Right lobe of liver (tissue), 6 donors: ENCODE results near the gene SCMH1. TPM values are rescaled to one million over a fixed set of nuclear protein-coding genes. Genes with fewer than 3 reads are reported as not detected.

ENCODE experiments used
- ATAC-seq, 4 donors: fragments of 200-7000 bp; cut with Tn5 transposase; one replicate each; pipeline ENCODE4 v1.9.1; 2020; ENCODE audit warnings: mild to moderate bottlenecking in 4 of 4, moderate library complexity in 4 of 4
- DNase-seq, 3 donors: peaks; one replicate each; pipeline ENCODE4 v3.0.0-alpha.2; 2020
- H3K27ac ChIP-seq, 3 donors: fragments of 200-600 bp; one replicate each; pipeline ENCODE4 v1.8.0; 2022
- H3K27me3 ChIP-seq, 2 donors: fragments of 200-600 bp; one replicate each; pipeline ENCODE4 v1.8.0; 2022
- H3K36me3 ChIP-seq, 4 donors: fragments of 200-600 bp; sonication (generic) in 1 of 4; one replicate each; pipeline versions ENCODE4 v1.5.1 to v1.8.0; 2017 to 2022; ENCODE audit warnings: control low read depth in 1 of 4
- H3K4me1 ChIP-seq, 4 donors: fragments of 200-600 bp; sonication (generic) in 1 of 4; one replicate each; pipeline versions ENCODE4 v1.5.1 to v1.8.0; 2017 to 2022; ENCODE audit warnings: control low read depth in 1 of 4
- H3K4me3 ChIP-seq, 3 donors: fragments of 200-600 bp; one replicate each; pipeline ENCODE4 v1.8.0; 2022
- H3K9me3 ChIP-seq, 4 donors: fragments of 200-600 bp; sonication (generic) in 1 of 4; one replicate each; pipeline versions ENCODE4 v1.5.1 to v1.8.0; 2017 to 2022; ENCODE audit warnings: control low read depth in 1 of 4
- CTCF ChIP-seq, 4 donors: fragments of 200-600 bp in 3 of 4; fragments of 450-650 bp in 1 of 4; IDR thresholded peaks; one replicate each; pipeline versions ENCODE4 v1.5.1 to v1.8.0; 2016 to 2022; ENCODE audit warnings: antibody characterized with exemption in 4 of 4, mild to moderate bottlenecking in 2 of 4
- POLR2A ChIP-seq: fragments of 450-650 bp; IDR thresholded peaks from one replicate; pipeline ENCODE4 v1.6.1; 2017; ENCODE audit warnings: antibody characterized with exemption, mild to moderate bottlenecking
- WGBS: methylation state at CpG from one replicate; pipeline ENCODE4 v1.1.6; 2018; ENCODE audit warnings: low coverage, low lambda C conversion rate; ENCODE audit not compliant: insufficient coverage; ENCODE audit errors: missing lambda C conversion rate; 5-methylcytosine and 5-hydroxymethylcytosine counted together
- intact Hi-C, 2 donors: fragments of 100-400 bp; cut with DNase I; formaldehyde crosslinking; loops; one replicate each; pipeline versions ENCODE4 v1.11.2 to v1.14.1; 2022
- total RNA-seq, 6 experiments: library from RNA; depleted of rRNA in 2 of 6; stranded (reverse); fragments of >200 nt in 2 of 6; fragmentation: NEBNext Ultra II Directional in 3 of 6; extraction: Animal tissue kit (Norgen Biotek cat#: 25700) in 3 of 6; gene quantifications; one replicate each; pipeline versions ENCODE4 v1.1.0 to v1.2.4, GENCODE V29; 2016 to 2023
- donor health status: DM: no; HTN: yes; CAD: no.
- donor health status: DM: no; HTN: no; CAD: no.
- donor health status: DM: no; HTN: no; CAD: no.
- donor health status: DM: no; HTN: yes; CAD: no.
- donor health status: DM: no; HTN: yes; CAD: no.

Gene SCMH1
- total RNA-seq, 6 experiments from 2014 or later, result 6.6 to 16.9 (median 13.1) TPM

DNA sequence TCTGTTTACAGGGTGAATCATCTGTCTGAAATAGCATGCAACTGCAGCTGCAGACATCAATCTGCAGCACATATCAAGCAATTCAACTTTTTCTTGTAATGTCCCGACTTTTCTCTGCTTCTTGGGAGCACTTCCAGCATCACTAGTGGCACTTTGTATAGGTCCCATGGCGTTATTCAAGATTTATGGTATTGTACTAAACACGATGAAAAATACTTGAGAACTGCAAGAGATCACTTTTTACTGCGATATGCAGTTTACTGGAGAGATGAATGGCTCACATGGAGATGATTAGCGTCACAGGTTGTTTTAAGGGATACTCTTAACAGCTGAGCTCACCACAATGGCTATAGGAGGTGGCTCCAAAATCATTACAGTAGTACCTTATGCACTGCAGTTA is 7.2 kb upstream of the SCMH1 start:
- H3K27me3 ChIP-seq, result no peaks in the 10 kb centered on the region
- TF ChIP-seq CTCF (IDR thresholded peaks at IDR 0.05), result no peak
- no peak for TF ChIP-seq POLR2A
- intact Hi-C loops, result no loop called here
- H3K9me3 ChIP-seq, result peaks cover 0 to 4% (median 0%) of the 10 kb centered on the region in 4 donors
- DNase-seq, result no peak
- no peaks in the 10 kb centered on the region for H3K36me3 ChIP-seq
- H3K4me1 ChIP-seq, result no peaks in the 10 kb centered on the region
- H3K27ac ChIP-seq, result no peak overlapping the region
- H3K4me3 ChIP-seq, result no peak overlapping the region
- no peak for ATAC-seq
- 77% methylated on average over 5 of the region's 5 CpGs for WGBS

- ATAC-seq (no peak), DNase-seq (no peak)
- intact Hi-C loops, result no loop called here
- no peaks in the 10 kb centered on the region for H3K36me3 ChIP-seq
- TF ChIP-seq CTCF (IDR thresholded peaks at IDR 0.05) (no peak), POLR2A (no peak)
- WGBS, result 100% methylated on average over 1 of the region's 1 CpG
- H3K4me3 ChIP-seq, result no peak overlapping the region
- no peaks in the 10 kb centered on the region for H3K27me3 ChIP-seq
- H3K9me3 ChIP-seq, result no peaks in the 10 kb centered on the region
- peaks cover 0 to 3% (median 0%) of the 10 kb centered on the region in 4 donors for H3K4me1 ChIP-seq
- no peak overlapping the region for H3K27ac ChIP-seq
Observed at GRCh38 chr1:41246568-41246967, 4.5 kb upstream of the SCMH1 start.

- WGBS, result 78% methylated on average over 2 of the region's 2 CpGs
- Histone ChIP-seq H3K36me3 (no peaks in the 10 kb centered on the region), H3K27ac (no peak overlapping the region), H3K9me3 (no peaks in the 10 kb centered on the region), H3K27me3 (no peaks in the 10 kb centered on the region), H3K4me3 (no peak overlapping the region), H3K4me1 (peaks cover 0 to 7% (median 0%) of the 10 kb centered on the region in 4 donors)
- no peak for ATAC-seq
- TF ChIP-seq CTCF (IDR thresholded peaks at IDR 0.05) (no peak), POLR2A (no peak)
- intact Hi-C loops, result no loop called here
- no peak for DNase-seq
Observed at GRCh38 chr1:41245659-41246058, 3.6 kb upstream of the SCMH1 start.

DNA sequence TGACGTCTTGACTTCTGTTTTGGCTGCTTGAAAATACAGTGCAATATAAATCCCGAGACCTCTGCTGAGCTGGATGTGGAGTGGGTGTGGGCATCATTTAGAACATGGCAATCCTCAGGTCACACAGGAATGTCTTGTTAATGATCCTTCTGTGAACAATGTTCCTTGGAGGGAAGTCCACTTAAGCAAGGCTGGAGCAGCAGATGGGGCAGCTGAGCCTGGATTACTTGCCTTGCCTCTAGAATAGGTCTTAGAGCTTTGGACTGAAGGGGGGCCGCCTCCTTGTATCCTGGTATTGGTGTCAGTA is 926 bp upstream of the SCMH1 start:
- DNase-seq, result no peak
- WGBS, result 70% methylated on average over 2 of the region's 3 CpGs
- Histone ChIP-seq H3K4me1 (peaks cover 0 to 32% (median 7%) of the 10 kb centered on the region in 4 donors), H3K27me3 (no peaks in the 10 kb centered on the region), H3K4me3 (no peak overlapping the region), H3K9me3 (no peaks in the 10 kb centered on the region), H3K36me3 (no peaks in the 10 kb centered on the region), H3K27ac (no peak overlapping the region)
- intact Hi-C loops, result no loop called here
- no peak for ATAC-seq
- TF ChIP-seq CTCF (IDR thresholded peaks at IDR 0.05), result no peak
- no peak for TF ChIP-seq POLR2A
